Activated CD4-positive, alpha-beta T cell treated with anti-CD3 and anti-CD28 coated beads, Interleukin-2, Interleukin-6, amounts not matched to agents 100 ng/mL and 50 ng/mL, durations not matched to agents 16 hours and 8 hours (primary cell): ENCODE results near the gene MB21D2.
"Not testable (repeated sequence)": the region's sequence is repeated elsewhere in the genome, so short reads cannot be mapped to it uniquely, and the experiment has no call there.

Source experiments
- DNase-seq: peaks from one replicate; pipeline ENCODE4 v3.0.0-alpha.2; 2020

The MB21D2 gene, protein sequence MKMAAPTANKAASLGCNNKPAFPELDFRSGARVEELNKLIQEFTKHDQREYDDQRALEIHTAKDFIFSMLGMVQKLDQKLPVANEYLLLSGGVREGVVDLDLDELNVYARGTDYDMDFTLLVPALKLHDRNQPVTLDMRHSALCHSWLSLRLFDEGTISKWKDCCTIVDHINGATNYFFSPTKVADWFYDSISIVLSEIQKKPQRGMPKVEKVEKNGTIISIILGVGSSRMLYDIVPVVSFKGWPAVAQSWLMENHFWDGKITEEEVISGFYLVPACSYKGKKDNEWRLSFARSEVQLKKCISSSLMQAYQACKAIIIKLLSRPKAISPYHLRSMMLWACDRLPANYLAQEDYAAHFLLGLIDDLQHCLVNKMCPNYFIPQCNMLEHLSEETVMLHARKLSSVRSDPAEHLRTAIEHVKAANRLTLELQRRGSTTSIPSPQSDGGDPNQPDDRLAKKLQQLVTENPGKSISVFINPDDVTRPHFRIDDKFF

DNA sequence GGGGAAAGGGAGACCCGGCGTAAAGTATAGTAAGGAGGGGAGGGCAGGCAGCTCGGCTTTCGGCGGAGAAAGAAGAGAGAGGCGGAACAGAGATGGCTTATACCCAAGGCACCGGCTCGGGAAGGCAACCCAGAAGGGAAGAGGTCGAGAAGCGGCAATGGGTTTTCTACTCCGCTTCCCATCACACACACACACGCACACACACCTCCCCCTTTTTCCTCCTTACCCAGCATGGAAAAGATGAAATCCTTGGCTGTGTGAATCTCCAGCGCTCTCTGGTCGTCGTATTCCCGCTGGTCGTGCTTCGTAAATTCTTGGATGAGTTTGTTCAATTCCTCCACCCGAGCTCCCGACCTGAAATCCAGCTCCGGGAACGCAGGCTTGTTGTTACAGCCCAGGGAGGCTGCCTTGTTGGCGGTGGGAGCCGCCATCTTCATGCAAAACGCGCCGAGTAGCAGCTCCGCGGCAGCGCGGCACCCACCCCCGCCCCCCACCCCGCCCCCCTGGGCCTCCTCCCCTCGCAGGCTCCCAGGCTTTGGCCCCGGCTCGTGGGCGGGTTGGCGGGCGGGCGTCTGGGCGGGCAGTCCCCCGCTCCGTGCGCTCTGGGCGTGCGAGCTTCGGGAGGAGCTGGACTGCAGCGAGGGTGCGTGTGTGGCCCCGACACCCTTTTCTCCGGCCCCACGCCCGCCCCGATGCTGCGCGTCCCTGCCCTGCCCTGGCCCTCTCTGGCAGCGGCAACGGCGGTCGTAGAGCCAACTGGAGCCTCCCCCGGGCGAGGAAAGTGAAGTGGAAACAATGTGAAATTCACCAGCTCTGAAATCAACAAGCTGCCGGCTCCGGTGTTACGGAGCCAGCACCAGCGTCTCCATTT, at the start of gene MB21D2:
TSS of gene MB21D2 (minus strand) at position 453 of the 871 bp plus-strand sequence. CDS start at position 437, 16 bp downstream.
- DNase-seq = peak; percentile 83

DNA sequence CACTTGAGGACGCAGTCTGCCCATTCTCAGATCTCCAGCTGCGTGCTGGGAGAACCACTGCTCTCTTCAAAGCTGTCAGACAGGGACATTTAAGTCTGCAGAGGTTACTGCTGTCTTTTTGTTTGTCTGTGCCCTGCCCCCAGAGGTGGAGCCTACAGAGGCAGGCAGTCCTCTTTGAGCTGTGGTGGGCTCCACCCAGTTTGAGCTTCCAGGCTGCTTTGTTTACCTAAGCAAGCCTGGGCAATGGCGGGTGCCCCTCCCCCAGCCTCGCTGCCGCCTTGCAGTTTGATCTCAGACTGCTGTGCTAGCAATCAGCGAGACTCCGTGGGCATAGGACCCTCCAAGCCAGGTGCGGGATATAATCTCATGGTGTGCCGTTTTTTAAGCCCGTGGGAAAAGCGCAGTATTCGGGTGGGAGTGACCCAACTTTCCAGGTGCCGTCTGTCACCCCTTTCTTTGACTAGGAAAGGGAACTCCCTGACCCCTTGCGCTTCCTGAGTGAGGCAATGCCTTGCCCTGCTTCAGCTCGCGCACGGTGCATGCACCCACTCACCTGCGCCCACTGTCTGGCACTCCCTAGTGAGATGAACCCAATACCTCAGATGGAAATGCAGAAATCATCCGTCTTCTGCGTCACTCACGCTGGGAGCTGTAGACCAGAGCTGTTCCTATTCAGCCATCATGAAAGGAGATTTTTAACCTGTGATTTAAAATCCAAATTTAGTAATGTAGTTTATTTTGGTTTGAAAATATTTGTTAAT, 47.5 kb upstream of the MB21D2 start:
- DNase-seq = not testable (repeated sequence)

DNA sequence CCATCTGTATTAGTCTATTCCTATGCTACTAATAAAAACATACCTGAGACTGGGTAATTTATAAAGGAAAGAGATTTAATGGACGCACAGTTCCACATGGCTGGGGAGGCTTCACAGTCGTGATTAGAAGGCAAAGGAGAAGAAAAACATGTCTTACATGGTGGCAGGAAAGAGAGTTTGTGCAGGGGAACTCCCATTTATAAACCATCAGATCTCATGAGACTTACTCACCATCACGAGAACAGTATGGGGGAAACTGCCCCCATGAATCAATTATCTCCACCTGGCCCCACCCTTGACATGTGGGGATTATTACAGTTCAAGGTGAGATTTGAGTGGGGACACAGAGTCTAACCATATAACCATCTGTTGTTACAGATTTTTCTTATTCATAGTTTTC, 42.1 kb upstream of the MB21D2 start:
- no peak for DNase-seq

DNA sequence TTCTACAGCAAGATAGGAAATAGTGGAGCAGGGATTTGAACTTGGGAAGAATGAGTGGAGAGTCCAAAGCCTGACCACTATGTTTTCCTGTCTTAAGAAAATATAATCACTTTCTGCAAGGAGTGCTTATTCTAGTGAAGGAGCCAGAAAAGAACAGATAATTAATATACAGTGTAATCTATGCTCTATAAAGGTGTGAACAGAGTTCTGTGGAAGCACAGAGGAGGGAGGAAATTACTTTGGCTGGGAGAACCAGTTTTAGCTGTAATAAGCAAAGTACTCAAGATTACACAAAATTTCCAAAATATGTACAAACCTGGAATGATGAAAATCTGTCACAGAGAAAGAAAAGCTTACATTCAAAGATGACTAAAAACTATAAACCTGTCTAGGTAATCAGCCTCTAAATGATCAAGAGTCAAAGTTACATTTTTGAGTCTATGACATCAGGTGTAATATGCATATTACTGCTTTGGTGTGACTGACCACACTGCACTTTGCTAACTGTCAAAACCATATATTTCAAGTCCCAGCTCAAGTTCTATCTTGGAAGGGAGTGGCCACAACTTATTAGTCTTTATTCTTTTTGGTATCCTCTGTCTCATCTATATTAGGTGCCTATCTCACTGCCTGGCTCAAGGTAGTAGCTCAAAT, 40.7 kb upstream of the MB21D2 start:
- DNase-seq = peak; percentile 33

DNA sequence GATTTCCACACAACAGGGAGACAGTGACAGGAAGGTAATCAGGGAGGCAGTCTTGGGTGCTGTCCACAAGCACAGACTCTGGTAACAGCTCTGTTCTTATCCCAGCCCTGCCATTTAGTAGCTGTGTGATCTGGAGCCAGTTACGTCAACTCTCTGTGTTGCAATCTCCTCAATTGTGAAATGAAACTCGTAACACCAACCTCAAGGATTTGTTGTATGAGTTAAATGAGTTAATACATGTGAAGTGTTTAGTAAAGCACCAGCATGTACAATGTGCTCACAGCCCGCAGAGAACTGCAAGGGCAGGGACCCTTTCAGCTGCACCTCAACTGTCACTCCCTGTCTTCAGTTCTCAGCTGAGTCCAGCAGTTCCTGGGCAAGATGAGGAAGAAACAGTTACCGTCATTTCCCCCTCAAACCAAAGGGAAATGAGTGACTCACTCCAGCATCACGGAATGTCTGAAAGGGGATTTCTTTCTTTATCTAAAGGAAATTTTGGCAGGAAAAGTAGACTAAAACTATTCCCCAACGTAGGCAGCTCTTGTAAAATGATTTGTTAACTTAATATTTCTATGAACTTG, 39.9 kb upstream of the MB21D2 start:
- DNase-seq = peak; percentile 72

DNA sequence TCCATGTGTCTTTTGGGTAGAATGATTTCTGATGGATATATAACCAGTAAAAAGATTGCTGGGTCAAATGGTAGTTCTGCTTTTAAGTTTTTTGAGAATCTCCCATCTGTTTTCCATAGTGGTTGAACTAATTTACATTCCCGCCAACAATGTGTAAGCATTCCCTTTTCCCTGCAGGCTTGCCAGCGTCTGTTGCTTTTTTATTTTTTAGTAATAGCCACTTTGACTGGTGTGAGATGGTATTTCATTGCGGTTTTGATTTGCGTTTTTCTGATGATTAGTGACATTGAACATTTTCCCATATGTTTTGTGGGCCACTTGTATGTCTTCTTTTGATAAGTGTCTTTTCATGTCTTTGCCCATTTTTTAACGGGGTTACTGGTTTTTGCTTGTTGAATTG, 36.3 kb upstream of the MB21D2 start:
- no peak for DNase-seq

DNA sequence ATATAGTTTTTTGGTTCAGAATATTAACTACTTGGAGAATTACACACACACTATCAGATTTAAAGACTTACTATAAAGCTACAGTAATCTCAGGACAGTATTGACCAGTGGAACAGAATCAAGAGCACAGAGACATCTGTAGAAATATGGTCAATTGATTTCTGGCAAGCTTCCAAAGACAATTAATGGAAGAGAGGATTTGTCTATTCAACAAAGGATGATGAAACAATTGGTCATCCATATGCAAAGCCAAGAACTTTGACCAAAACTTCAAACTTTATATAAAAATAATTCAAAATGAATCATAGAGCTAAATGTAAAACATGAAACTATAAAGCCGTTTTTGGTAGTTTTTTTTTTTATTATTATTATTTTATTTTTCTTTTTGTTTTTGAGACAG, 29.8 kb upstream of the MB21D2 start:
- no peak for DNase-seq

DNA sequence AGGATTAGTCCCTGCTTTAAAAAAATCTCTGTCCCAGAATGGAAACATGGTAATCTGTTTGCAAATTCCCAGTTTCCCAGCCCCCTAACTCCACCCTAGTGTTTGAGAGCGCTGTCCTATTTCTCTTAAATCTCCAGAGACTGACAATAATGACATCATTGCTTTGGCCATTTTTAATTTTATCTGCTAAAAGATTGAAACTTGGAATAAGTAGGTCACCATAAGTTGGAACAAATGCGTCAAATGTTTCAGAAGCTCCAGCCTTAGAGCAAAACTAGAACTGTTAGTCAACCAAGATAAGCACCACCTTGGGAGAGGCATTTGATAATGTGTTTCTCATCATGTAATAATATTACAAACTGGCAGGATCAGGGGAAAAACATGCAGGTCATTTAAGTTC, 25.7 kb upstream of the MB21D2 start:
- DNase-seq = no peak

DNA sequence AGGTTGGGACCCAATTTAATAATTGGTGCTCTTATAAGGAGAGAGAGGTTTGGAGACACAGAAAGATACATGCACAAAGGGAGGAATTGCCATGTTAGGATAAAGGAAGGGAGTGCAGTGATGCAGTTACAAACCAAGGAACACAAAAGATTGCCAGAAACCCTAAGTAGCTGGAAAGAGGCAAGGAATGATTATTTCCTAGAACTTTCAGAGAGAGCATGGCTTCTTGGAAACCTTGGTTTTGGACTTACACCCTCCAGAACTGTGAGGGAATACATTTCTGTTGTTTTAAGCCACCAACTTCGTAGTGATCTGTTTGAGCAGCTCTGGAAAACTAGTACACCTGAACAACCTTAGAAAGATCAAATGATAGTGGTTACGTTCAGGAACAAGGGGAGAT, 25.0 kb upstream of the MB21D2 start:
- DNase-seq = no peak

DNA sequence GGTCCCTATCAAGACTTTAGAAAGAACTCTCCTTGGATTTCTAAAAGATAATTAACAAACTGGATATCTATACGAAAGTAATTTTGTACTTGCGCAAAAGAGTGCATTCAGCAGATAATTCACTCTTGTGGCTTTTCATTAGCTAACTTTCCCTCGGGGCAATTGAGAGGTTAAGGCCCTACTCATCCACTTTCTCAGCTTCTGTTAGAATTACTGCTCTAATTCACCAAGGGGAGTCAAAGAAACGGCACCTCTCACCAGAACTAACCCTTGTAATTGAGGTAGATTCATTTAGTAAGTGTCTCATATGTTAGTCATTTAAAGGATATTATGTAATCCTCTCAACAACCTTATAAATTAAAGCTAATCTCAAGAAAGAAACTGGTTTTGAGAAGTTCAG, 22.5 kb upstream of the MB21D2 start:
- no peak for DNase-seq

DNA sequence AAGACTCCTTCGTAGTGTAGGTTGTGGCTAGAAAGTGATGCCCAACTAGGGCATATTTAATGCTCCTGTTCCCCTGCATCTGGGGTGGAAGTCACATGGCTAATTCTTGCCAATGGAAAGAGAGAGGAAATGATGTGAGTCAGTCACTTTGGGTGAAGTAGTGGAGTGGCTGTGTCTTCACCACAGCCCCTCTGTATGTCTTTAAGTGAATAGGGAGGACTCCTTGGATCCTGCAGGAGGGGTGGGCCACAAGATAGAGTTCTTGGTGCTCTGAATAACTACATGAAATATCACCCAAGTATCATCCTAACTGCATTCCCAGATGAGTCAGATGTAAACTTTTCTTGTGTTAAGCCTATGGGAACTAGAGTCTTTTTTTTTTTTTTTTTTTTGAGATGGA, 17.8 kb upstream of the MB21D2 start:
- no peak for DNase-seq

DNA sequence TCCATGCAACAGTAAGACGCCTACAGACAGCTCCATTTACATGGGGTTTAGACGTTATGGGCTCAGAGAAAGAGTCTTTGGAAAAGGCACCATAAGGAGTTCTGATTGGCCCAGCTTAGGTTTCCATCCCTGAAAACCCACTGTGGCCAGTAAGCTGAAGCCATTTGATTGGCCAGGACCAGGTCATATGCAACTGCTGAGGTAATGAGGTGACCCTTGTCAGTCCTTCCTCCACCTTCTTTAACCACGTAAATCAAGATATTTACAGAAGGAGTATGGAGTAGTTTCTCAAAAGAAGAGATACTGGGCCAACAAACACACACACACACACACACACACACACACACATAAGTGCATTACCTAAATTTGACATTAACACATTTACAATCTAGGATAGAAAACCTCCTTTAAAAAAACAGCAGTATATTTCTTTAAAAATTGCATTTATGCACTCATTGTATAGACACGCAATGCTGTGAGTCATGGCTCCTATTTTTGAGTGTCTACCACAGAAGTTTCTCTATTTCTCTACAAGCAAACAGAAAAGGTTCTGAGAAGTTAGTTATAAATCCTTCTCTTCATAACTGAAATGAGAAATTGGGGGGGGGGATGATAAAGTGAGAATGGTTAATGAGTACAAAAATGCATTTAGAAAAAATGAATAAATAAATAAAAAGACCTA, 16.3 kb upstream of the MB21D2 start:
- peak; percentile 18 for DNase-seq

DNA sequence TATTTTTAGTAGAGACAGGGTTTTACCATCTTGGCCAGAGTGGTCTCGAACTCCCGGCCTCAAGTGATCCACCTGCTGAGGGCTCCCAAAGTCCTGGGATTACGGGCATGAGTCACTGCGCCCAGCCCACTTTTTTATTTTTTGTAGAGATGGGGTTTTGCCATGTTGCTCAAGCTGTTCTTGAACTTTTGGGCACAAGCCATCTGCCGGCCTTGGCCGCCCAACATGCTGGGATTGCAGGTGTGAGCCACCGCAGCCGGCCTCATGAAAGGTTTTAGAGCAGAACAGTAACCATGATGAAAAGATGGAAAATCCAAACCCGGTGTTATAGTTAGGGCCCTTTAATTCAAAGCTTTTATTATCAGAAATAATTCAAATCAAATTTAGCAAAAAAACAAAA, 15.6 kb upstream of the MB21D2 start:
- no peak for DNase-seq

DNA sequence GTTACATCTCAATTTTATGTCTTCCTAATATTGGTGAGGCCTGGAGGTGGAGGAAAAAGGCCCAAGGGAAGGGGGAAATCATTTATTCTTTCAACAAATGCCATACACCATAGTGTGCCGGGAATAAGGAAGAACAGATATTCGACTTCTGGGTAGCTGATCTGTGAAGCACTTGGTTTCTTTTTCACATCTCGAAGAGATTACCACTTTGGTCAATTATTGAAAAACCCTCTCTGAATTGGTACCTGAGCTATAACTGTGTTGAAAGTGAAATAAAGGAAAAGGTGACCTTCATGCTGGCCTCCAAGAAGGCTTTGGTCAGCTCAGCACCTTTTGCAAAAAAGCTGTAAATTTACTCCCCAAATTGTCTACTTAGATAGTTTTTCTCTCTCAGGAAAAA, 14.2 kb upstream of the MB21D2 start:
- DNase-seq = no peak

DNA sequence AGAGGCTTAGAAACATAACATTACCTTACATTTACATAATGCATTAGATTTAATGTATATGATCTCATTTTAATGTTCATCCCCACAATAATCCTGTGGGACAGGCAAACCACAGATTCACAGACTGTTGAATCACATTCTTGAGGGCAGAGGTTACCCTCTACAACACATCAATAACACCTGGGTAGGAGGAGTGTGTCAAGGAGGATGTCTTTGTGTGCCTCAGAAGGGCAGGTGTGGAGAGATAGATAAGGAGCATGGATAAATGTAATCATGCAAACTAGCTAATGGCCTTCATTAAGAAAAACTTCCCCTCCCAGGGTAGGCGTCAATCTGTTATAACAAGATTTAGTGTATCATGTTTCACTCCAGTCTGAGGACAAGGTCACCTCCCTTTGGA, 12.9 kb upstream of the MB21D2 start:
- no peak for DNase-seq

DNA sequence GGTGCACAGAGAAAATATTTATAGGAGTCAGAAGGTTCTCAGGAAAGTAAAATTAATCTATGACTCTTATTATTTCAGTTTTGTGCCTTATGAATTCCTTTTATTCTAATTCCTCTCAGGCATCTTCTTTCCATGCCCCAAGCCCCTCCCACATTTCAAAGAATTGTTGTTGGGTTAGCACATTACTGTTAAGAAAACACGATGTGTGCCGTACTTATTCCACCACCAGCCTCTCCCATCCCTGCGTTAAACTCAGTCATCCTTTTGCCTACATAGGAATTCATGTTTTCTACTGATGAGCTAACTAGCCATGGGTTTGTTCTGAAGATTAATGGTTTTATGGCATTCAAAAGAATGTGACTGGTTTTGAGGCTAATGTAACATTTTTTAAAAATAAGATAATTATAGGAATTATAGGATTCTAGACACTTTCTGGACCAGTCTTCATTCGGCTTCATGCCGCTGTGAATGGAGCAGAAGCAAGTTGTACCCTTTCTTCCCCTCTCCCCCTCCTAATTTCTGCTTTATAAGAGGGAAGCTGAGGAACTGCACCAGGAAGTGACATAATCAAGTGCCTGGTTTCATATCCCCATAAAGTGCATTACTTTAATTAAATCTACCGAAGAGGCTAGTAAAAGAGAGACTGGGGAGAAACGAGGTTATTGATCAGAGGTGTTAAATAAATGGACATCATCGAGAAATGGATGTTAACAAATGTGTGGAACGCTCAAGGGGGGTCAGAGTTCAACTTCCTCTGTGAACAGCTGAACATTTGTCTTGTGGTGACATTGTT, 12.3 kb upstream of the MB21D2 start:
- no peak for DNase-seq

DNA sequence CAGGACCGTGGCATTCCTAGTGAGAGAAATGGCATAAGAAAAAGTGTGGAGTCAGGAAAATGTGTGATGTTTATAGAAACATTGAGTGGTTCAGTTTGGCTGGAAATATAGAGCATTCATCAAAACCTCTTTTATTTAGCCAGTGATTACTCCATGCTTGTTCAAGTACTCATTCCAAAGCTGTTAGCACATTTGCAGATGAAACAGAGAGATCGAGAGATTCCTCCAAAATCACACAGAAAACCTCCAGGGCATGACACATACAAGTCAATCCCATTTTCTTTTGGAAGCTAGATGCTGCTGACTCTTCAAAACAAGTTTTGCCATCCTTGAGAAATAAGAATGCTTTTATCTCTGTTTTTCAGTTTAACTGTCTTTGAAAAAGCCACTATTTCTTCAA, 11.5 kb upstream of the MB21D2 start:
- DNase-seq = no peak

DNA sequence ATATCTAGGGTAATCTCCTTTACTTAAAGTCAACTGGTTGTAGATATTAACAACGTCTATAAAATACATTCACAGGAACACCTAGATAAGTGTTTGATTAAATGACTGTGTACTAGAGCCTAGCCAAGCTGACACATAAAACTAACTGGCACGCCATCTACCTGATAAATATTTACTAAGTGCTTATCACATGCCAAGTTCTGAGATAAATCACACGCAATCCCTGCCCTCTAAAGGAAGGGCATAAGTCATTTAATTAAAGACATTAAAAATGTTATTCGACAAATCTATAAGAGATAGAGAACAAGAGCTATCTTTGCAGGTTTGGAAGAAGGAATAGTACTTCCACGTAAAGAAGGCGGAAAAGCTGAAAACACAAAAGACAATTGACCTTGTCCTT, 11.1 kb upstream of the MB21D2 start:
- DNase-seq = no peak

DNA sequence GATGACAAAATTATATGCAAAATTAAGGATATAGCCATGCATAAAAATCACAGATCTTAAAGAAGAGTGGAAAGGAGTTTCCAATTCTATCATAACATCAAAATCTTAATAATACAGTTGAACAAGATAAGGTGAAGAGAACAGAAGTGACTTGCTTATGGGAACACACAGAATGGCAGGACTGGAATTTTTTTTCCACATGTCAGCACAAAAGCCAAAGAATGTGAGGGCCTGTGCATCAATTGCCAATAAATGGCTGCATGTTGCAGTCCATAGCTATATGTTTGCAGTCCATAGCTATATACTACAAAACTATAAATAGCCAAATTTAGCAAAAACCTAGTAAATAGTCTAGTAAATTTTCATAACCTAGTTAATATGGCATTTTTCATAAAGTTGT, 10.4 kb upstream of the MB21D2 start:
- DNase-seq = no peak

DNA sequence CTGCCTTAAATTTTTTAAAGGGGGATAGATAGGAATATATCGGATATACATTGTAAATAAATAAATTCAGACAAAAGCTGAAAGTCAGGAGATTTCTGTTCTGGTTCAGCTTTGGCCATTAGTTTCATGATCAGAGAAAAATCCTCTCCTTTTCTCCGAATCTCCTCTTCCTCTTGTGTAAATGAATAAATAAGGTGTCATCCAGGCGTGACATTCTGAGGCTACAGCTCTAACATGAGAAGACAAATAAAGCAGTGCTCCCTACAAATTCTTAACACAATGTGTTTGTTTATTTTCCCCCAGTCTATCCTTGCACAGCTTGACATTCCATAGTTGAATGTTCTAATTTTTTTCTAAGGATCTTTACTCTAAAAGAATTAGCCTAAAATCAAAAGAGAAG, 9.4 kb upstream of the MB21D2 start:
- DNase-seq = no peak

DNA sequence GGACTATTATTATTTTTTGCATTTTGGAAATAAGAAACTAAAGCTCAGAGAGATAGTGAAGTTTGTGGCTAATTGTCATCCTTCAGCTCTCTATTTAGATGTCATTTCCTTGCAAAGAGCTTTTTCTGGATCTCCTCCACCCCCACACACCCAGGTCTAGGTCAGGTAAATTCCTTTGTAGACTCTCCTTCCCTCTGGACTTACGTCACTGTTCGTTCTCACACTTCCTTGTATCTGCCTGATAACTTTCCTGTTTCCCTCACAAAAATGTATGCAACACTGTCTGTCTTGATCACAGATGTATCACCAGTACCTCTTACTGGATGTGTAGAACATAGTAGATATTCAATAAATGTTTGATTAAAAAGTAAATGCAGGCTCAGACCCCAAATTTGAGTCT, 6.1 kb upstream of the MB21D2 start:
- DNase-seq = no peak
